ENCODE measurements around the gene TAS1R2. TPM values are rescaled to one million over a fixed set of nuclear protein-coding genes. Genes with fewer than 3 reads are reported as not detected.
"Not testable (repeated sequence)": the region's sequence is repeated elsewhere in the genome, so short reads cannot be mapped to it uniquely, and the experiment has no call there.

The TAS1R2 gene
- total and polyA plus RNA-seq, 2 donors from 2014 or later = not detected

DNA sequence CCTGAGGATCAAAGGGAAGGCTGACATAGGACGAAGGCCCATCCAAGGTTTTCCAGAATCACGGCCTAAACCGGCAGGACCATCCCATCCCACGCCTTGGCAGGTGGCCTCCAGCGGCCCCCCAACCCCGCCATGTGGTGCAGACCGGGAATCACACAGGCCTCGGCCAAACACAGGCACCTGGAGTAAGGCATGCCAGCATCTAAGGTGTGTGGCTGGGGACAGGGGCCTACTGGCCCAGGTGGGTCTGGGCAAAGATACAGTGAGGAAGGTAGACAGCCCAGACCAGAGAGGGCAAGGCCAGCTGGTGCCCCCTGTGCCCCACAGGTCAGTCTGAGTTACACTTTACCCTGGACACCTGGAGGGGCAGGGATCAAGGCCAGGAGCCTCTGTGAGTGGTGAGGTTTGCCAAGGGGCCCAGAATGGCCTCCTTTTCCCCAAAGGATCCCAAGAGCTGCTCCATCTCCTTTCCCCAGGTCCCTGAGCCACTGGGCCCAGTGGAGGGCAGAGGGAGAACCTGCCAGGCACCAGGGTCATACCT, 12.7 kb upstream of the TAS1R2 start:
- intact Hi-C loops (cut with DNase I) = loop anchor here (10.0 kb wide), 1 partner anchor 267 kb away; no protein-coding TSS in a partner anchor
- no peaks in the 10 kb centered on the region for H3K9me3 ChIP-seq (ENCODE audit: control insufficient read depth in 2 of 3, insufficient read depth in 1 of 3, low read length in 3 of 3)
- no peak overlapping the region for H3K4me3 ChIP-seq (ENCODE audit: low read length in 3 of 3)
- no peak overlapping the region for H3K27ac ChIP-seq (ENCODE audit: low read depth in 2 of 2, low read length in 2 of 2)
- no peaks in the 10 kb centered on the region for H3K4me1 ChIP-seq (ENCODE audit: control insufficient read depth in 2 of 3, insufficient read depth in 2 of 3, low read depth in 1 of 3, low read length in 3 of 3)
- FAIRE-seq (no peak), DNase-seq (no peak)
- no peak overlapping the region for H3K9ac ChIP-seq (ENCODE audit: low read length in 3 of 3)
- TF ChIP-seq, protein P1, sequence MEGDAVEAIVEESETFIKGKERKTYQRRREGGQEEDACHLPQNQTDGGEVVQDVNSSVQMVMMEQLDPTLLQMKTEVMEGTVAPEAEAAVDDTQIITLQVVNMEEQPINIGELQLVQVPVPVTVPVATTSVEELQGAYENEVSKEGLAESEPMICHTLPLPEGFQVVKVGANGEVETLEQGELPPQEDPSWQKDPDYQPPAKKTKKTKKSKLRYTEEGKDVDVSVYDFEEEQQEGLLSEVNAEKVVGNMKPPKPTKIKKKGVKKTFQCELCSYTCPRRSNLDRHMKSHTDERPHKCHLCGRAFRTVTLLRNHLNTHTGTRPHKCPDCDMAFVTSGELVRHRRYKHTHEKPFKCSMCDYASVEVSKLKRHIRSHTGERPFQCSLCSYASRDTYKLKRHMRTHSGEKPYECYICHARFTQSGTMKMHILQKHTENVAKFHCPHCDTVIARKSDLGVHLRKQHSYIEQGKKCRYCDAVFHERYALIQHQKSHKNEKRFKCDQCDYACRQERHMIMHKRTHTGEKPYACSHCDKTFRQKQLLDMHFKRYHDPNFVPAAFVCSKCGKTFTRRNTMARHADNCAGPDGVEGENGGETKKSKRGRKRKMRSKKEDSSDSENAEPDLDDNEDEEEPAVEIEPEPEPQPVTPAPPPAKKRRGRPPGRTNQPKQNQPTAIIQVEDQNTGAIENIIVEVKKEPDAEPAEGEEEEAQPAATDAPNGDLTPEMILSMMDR (IDR thresholded peaks at IDR 0.05; ENCODE audit: borderline replicate concordance, extremely low read depth, insufficient read depth) = no peak
- H3K36me3 ChIP-seq (ENCODE audit: control insufficient read depth in 2 of 3, insufficient read depth in 3 of 3, low read length in 3 of 3) = peaks cover 0 to 40% (median 19%) of the 10 kb centered on the region in 3 donors
- H3K27me3 ChIP-seq (ENCODE audit: control insufficient read depth, insufficient read depth, low read length) = no peaks in the 10 kb centered on the region

DNA sequence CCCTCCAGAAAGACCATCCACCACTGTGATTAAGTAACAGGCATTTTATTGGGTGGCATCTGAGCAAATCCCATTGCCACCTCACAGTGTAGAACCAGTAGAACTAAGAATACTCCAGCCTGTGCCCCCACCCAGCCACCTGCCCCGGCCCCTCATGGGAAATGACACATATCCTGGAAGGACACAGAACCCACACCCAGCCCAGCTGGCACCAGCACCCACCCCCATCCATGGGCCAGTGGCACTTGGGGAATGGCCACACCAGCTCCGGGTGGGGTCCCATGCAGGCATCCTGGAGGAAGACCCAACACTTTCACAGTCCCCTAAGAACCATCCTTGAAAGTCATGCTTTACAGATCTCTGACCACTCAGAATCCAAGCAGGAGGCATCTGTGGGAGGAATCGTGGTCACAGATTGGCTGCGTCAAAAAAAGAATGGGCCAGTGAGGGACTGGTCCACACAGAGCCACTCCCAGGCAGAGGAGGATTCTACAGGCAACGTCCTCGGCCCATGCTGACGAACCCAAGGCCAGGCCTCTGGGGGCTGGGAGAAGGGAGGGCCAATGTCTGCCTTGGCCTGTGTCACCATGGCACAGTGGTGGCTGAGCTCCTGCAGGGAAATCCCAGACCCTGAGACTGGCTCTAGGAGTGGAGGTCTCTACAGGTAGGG, 12.1 kb upstream of the TAS1R2 start:
- no peak for FAIRE-seq
- Histone ChIP-seq H3K4me1 (ENCODE audit: control insufficient read depth in 2 of 3, insufficient read depth in 2 of 3, low read depth in 1 of 3, low read length in 3 of 3) (no peaks in the 10 kb centered on the region), H3K27me3 (ENCODE audit: control insufficient read depth, insufficient read depth, low read length) (no peaks in the 10 kb centered on the region), H3K9me3 (ENCODE audit: control insufficient read depth in 2 of 3, insufficient read depth in 1 of 3, low read length in 3 of 3) (no peaks in the 10 kb centered on the region), H3K27ac (ENCODE audit: low read depth in 2 of 2, low read length in 2 of 2) (no peak overlapping the region), H3K9ac (ENCODE audit: low read length in 3 of 3) (no peak overlapping the region), H3K36me3 (ENCODE audit: control insufficient read depth in 2 of 3, insufficient read depth in 3 of 3, low read length in 3 of 3) (peaks cover 0 to 34% (median 15%) of the 10 kb centered on the region in 3 donors), H3K4me3 (ENCODE audit: low read length in 3 of 3) (no peak overlapping the region)
- no peak for DNase-seq
- intact Hi-C loops (cut with DNase I) = loop anchor here (10.0 kb wide), 1 partner anchor 267 kb away; no protein-coding TSS in a partner anchor
- TF ChIP-seq, protein P1 (IDR thresholded peaks at IDR 0.05; ENCODE audit: borderline replicate concordance, extremely low read depth, insufficient read depth) = no peak

DNA sequence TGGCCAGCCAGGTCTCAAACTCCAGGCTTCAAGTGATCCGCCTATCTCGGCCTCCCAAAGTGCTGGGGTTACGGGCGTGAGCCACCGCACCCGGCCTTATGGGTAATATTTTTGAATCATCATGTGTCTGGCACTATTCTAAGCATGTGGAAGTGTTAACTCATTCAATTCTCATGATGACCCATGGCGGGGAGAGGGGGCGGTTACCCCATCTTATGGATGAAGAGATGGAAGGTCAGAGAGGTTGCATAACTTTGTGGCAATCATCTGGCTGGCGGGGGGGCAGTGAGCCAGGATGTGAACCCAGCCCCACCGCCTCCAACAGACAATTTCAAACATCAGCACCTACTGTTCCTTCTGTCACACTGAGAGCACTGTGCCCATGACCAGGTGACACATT, 11.5 kb upstream of the TAS1R2 start:
- FAIRE-seq (no peak), DNase-seq (no peak)
- H3K9me3 ChIP-seq (ENCODE audit: control insufficient read depth in 2 of 3, insufficient read depth in 1 of 3, low read length in 3 of 3) = no peaks in the 10 kb centered on the region
- H3K27ac ChIP-seq (ENCODE audit: low read depth in 2 of 2, low read length in 2 of 2) = no peak overlapping the region
- intact Hi-C loops (cut with DNase I) = loop anchor here (10.0 kb wide), 1 partner anchor 266 kb away; no protein-coding TSS in a partner anchor
- H3K9ac ChIP-seq (ENCODE audit: low read length in 3 of 3) = no peak overlapping the region
- peaks cover 0 to 29% (median 14%) of the 10 kb centered on the region in 3 donors for H3K36me3 ChIP-seq (ENCODE audit: control insufficient read depth in 2 of 3, insufficient read depth in 3 of 3, low read length in 3 of 3)
- H3K4me1 ChIP-seq (ENCODE audit: control insufficient read depth in 2 of 3, insufficient read depth in 2 of 3, low read depth in 1 of 3, low read length in 3 of 3) = no peaks in the 10 kb centered on the region
- no peaks in the 10 kb centered on the region for H3K27me3 ChIP-seq (ENCODE audit: control insufficient read depth, insufficient read depth, low read length)
- TF ChIP-seq, protein P1 (IDR thresholded peaks at IDR 0.05; ENCODE audit: borderline replicate concordance, extremely low read depth, insufficient read depth) = no peak
- H3K4me3 ChIP-seq (ENCODE audit: low read length in 3 of 3) = no peak overlapping the region

DNA sequence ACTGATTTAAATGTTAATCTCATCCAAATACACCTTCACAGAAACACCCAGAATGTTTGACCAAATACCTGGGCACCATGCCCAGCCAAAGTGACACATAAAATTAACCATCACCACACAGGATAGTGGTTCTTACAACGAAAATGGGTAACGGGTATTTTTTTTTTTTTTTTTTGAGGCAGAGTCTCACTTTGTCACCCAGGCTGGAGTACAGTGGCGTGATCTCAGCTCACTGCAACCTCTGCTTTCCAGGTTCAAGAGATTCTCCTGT, 11.1 kb upstream of the TAS1R2 start:
- not testable (repeated sequence) for FAIRE-seq; H3K4me3 ChIP-seq (ENCODE audit: low read length in 3 of 3); H3K9ac ChIP-seq (ENCODE audit: low read length in 3 of 3); DNase-seq; H3K4me1 ChIP-seq (ENCODE audit: control insufficient read depth in 2 of 3, insufficient read depth in 2 of 3, low read depth in 1 of 3, low read length in 3 of 3); H3K9me3 ChIP-seq (ENCODE audit: control insufficient read depth in 2 of 3, insufficient read depth in 1 of 3, low read length in 3 of 3); H3K27me3 ChIP-seq (ENCODE audit: control insufficient read depth, insufficient read depth, low read length); H3K27ac ChIP-seq (ENCODE audit: low read depth in 2 of 2, low read length in 2 of 2)
- intact Hi-C loops (cut with DNase I) = loop anchor here (10.0 kb wide), 1 partner anchor 266 kb away; no protein-coding TSS in a partner anchor
- peaks cover 0 to 25% (median 11%) of the 10 kb centered on the region in 3 donors for H3K36me3 ChIP-seq (ENCODE audit: control insufficient read depth in 2 of 3, insufficient read depth in 3 of 3, low read length in 3 of 3)

Measured in kidney (tissue), 14 donors.